Nephron progenitor cell (in vitro differentiated cells): ENCODE measurements around the gene POU2AF1.

Experiments used
- DNase-seq: peaks from one replicate; pipeline ENCODE4 v3.0.0; 2021
- H3K27ac Mint-ChIP-seq: 2 replicates; pipeline ENCODE4 v1.8.0; 2021; ENCODE audit warnings: mild to moderate bottlenecking, moderate library complexity, mixed read lengths
- H3K27me3 Mint-ChIP-seq: 2 replicates; pipeline ENCODE4 v1.8.0; 2021; ENCODE audit warnings: mild to moderate bottlenecking, low read depth, mixed read lengths; ENCODE audit not compliant: poor library complexity
- H3K36me3 Mint-ChIP-seq: 2 replicates; pipeline ENCODE4 v1.8.0; 2021; ENCODE audit warnings: low read depth, mixed read lengths
- H3K4me1 Mint-ChIP-seq: 2 replicates; pipeline ENCODE4 v1.8.0; 2021; ENCODE audit warnings: mixed read lengths
- H3K4me3 Mint-ChIP-seq: 2 replicates; pipeline ENCODE4 v1.8.0; 2021; ENCODE audit warnings: mild to moderate bottlenecking, moderate library complexity, mixed read lengths
- H3K9me3 Mint-ChIP-seq: 2 replicates; pipeline ENCODE4 v1.8.0; 2021; ENCODE audit warnings: mild to moderate bottlenecking, moderate library complexity, mixed read lengths
- CTCF ChIP-seq: fragments of 200-600 bp; sonication (generic); IDR thresholded peaks from 2 replicates; pipeline ENCODE4 v1.5.0; 2021; ENCODE audit warnings: antibody characterized with exemption

Gene POU2AF1

GRCh38 chr11:111413849-111414248 lies 34.8 kb upstream of the POU2AF1 start:
- no peak for TF ChIP-seq CTCF
- no peak overlapping the region for H3K4me3 Mint-ChIP-seq

GRCh38 chr11:111412293-111412692 lies 33.2 kb upstream of the POU2AF1 start:
- Mint-ChIP-seq H3K4me3 (no peak overlapping the region), H3K9me3 (no peaks in the 10 kb centered on the region), H3K4me1 (peaks cover 38% of the 10 kb centered on the region), H3K36me3 (no peaks in the 10 kb centered on the region), H3K27me3 (peaks cover 9% of the 10 kb centered on the region), H3K27ac (no peak overlapping the region)
- DNase-seq: no peak
- TF ChIP-seq CTCF: no peak

More at GRCh38 chr11:111413849-111414248, 34.8 kb upstream of the POU2AF1 start:
- H3K27ac Mint-ChIP-seq: no peak overlapping the region
- H3K36me3 Mint-ChIP-seq: no peaks in the 10 kb centered on the region
- peaks cover 14% of the 10 kb centered on the region for H3K27me3 Mint-ChIP-seq
- H3K4me1 Mint-ChIP-seq: peaks cover 45% of the 10 kb centered on the region
- no peaks in the 10 kb centered on the region for H3K9me3 Mint-ChIP-seq
- DNase-seq: no peak

GRCh38 chr11:111411456-111411855 lies 32.4 kb upstream of the POU2AF1 start:
- Mint-ChIP-seq H3K4me3 (no peak overlapping the region), H3K4me1 (peaks cover 29% of the 10 kb centered on the region), H3K36me3 (no peaks in the 10 kb centered on the region), H3K27ac (no peak overlapping the region), H3K9me3 (no peaks in the 10 kb centered on the region), H3K27me3 (peaks cover 9% of the 10 kb centered on the region)
- DNase-seq: no peak
- no peak for TF ChIP-seq CTCF

GRCh38 chr11:111410951-111411350 lies 31.9 kb upstream of the POU2AF1 start:
- no peak for TF ChIP-seq CTCF
- no peak overlapping the region for H3K4me3 Mint-ChIP-seq
- peaks cover 9% of the 10 kb centered on the region for H3K27me3 Mint-ChIP-seq
- DNase-seq: no peak
- H3K27ac Mint-ChIP-seq: no peak overlapping the region
- H3K9me3 Mint-ChIP-seq: no peaks in the 10 kb centered on the region
- H3K4me1 Mint-ChIP-seq: peaks cover 24% of the 10 kb centered on the region
- H3K36me3 Mint-ChIP-seq: no peaks in the 10 kb centered on the region

GRCh38 chr11:111409915-111410314 lies 30.8 kb upstream of the POU2AF1 start:
- Mint-ChIP-seq H3K27ac (no peak overlapping the region), H3K9me3 (no peaks in the 10 kb centered on the region), H3K36me3 (no peaks in the 10 kb centered on the region), H3K27me3 (peaks cover 6% of the 10 kb centered on the region), H3K4me1 (peaks cover 16% of the 10 kb centered on the region), H3K4me3 (no peak overlapping the region)
- DNase-seq: no peak
- no peak for TF ChIP-seq CTCF
